Lung (tissue), 12 donors: ENCODE data around the gene PPP2R3A. TPM values are rescaled to one million over a fixed set of nuclear protein-coding genes. Genes with fewer than 3 reads are reported as not detected.
"Not testable (repeated sequence)": the region's sequence is repeated elsewhere in the genome, so short reads cannot be mapped to it uniquely, and the experiment has no call there.

ENCODE experiments used
- ATAC-seq: fragments of 200-7000 bp; cut with Tn5 transposase; one replicate; pipeline ENCODE4 v1.9.1; 2020; ENCODE audit warnings: moderate number of reproducible peaks; ENCODE audit not compliant: insufficient read depth, low FRiP score
- DNase-seq, 3 donors: peaks; one replicate each; pipeline ENCODE4 v3.0.0-alpha.2; 2013 to 2017
- H3K27ac ChIP-seq, 2 donors: one replicate each; pipeline ENCODE4 v1.5.1; 2013; ENCODE audit warnings: mild to moderate bottlenecking in 2 of 2, moderate library complexity in 2 of 2, control low read depth in 1 of 2, inconsistent platforms in 1 of 2, low read depth in 1 of 2, low read length in 1 of 2
- H3K27me3 ChIP-seq, 3 donors: one replicate each; pipeline ENCODE4 v1.5.1; 2013; ENCODE audit warnings: low read length in 2 of 3; ENCODE audit not compliant: control insufficient read depth in 3 of 3, insufficient read depth in 3 of 3
- H3K36me3 ChIP-seq, 4 donors: one replicate each; pipeline ENCODE4 v1.5.1; 2013; ENCODE audit warnings: low read length in 4 of 4, mild to moderate bottlenecking in 1 of 4, moderate library complexity in 1 of 4; ENCODE audit not compliant: control insufficient read depth in 4 of 4, insufficient read depth in 4 of 4
- H3K4me1 ChIP-seq, 5 donors: one replicate each; pipeline ENCODE4 v1.5.1; 2013; ENCODE audit warnings: low read length in 5 of 5, mild to moderate bottlenecking in 2 of 5, moderate library complexity in 1 of 5; ENCODE audit not compliant: control insufficient read depth in 5 of 5, insufficient read depth in 5 of 5
- H3K4me3 ChIP-seq: one replicate; pipeline ENCODE4 v1.5.1; 2013; ENCODE audit warnings: mild to moderate bottlenecking, control low read depth, moderate library complexity
- H3K9ac ChIP-seq, 2 donors: one replicate each; pipeline ENCODE4 v1.5.1; 2013; ENCODE audit warnings: low read length in 2 of 2, control low read depth in 1 of 2; ENCODE audit not compliant: insufficient read depth in 1 of 2
- H3K9me3 ChIP-seq, 4 donors: one replicate each; pipeline ENCODE4 v1.5.1; 2013; ENCODE audit warnings: low read length in 3 of 4, mild to moderate bottlenecking in 1 of 4, moderate library complexity in 1 of 4; ENCODE audit not compliant: control insufficient read depth in 4 of 4, insufficient read depth in 3 of 4
- WGBS, 2 donors: extraction: QIAGEN DNeasy Blood & Tissue Kit; methylation state at CpG; one replicate each; pipeline ENCODE4 v1.1.7; 2013; 5-methylcytosine and 5-hydroxymethylcytosine counted together
- polyA plus RNA-seq, 2 donors: library from polyadenylated mRNA; stranded (reverse); fragments of 200-250 nt; gene quantifications; one replicate each; pipeline ENCODE4 v1.2.1, GENCODE V29; 2013
- total RNA-seq, 2 donors: library from RNA; depleted of rRNA in 1 of 2; stranded (reverse); fragments of >200 nt in 1 of 2; gene quantifications; one replicate each; pipeline ENCODE4 v1.2.1, GENCODE V29; 2014 to 2021
- TF ChIP-seq, protein P1 (sequence below): IDR thresholded peaks from 2 replicates; pipeline ENCODE4 v1.5.1; 2012; ENCODE audit warnings: mild to moderate bottlenecking; ENCODE audit errors: control extremely low read depth, extremely low read depth
- donor health status: control.
- donor health status: control.
- donor health status: Bipolar disorder and iron deficiency.
- donor health status: healthy.
- donor health status: DM: yes; HTN: yes; CAD: no.

Gene PPP2R3A
- total and polyA plus RNA-seq, 4 donors: 1.6 to 17.0 (median 4.6) TPM

- TF ChIP-seq, protein P1, sequence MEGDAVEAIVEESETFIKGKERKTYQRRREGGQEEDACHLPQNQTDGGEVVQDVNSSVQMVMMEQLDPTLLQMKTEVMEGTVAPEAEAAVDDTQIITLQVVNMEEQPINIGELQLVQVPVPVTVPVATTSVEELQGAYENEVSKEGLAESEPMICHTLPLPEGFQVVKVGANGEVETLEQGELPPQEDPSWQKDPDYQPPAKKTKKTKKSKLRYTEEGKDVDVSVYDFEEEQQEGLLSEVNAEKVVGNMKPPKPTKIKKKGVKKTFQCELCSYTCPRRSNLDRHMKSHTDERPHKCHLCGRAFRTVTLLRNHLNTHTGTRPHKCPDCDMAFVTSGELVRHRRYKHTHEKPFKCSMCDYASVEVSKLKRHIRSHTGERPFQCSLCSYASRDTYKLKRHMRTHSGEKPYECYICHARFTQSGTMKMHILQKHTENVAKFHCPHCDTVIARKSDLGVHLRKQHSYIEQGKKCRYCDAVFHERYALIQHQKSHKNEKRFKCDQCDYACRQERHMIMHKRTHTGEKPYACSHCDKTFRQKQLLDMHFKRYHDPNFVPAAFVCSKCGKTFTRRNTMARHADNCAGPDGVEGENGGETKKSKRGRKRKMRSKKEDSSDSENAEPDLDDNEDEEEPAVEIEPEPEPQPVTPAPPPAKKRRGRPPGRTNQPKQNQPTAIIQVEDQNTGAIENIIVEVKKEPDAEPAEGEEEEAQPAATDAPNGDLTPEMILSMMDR: no peak
- H3K27me3 ChIP-seq: no peaks in the 10 kb centered on the region
- 50 to 69% methylated on average over 3 of the region's 3 CpGs for WGBS, 2 donors
- H3K4me1 ChIP-seq: peaks cover 0 to 27% (median 7%) of the 10 kb centered on the region in 5 donors
- peak overlapping the region in 1 of 2 donors; percentile 13 for H3K9ac ChIP-seq
- no peak overlapping the region for H3K27ac ChIP-seq
- H3K36me3 ChIP-seq: no peaks in the 10 kb centered on the region
- no peaks in the 10 kb centered on the region for H3K9me3 ChIP-seq
- DNase-seq: no peak
- H3K4me3 ChIP-seq: no peak overlapping the region
- no peak for ATAC-seq
These were observed 201.0 kb downstream of the PPP2R3A start for GRCh38 chr3:136166507-136166906.

- not testable (repeated sequence) for H3K36me3 ChIP-seq, H3K4me3 ChIP-seq, ATAC-seq, H3K9ac ChIP-seq, H3K9me3 ChIP-seq, DNase-seq, H3K27me3 ChIP-seq, H3K27ac ChIP-seq
- 95 to 99% methylated on average over 4 of the region's 4 CpGs for WGBS, 2 donors
- peaks cover 0 to 37% (median 6%) of the 10 kb centered on the region in 5 donors for H3K4me1 ChIP-seq
These were observed 202.7 kb downstream of the PPP2R3A start for GRCh38 chr3:136168236-136168635.

DNA sequence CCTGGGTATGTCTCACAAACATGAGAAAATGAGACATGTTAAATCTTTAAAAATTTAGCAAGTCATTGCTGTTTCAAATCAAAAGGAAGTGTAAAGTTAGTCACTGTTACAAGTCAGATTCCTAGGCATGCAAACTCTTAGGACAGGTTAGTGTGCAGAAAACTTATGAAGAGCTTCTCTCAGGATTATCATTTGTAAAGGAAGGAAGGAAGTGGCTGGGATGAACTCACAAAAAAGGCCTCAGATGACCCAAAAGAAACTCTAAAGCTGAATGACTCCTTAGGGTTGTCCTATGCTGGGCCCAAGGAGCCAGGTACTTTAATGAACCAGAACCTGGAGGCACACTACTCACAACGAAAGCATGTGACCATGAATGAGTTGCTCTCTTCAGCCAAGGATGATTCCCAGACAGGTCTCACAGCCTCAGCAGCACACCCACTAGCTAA is 205.6 kb downstream of the PPP2R3A start:
- H3K27me3 ChIP-seq: no peaks in the 10 kb centered on the region
- no peak overlapping the region for H3K9ac ChIP-seq
- H3K36me3 ChIP-seq: peaks cover 0 to 1% (median 0%) of the 10 kb centered on the region in 4 donors
- TF ChIP-seq, protein P1: no peak
- no peak overlapping the region for H3K27ac ChIP-seq
- 36 to 53% methylated on average over 1 of the region's 1 CpG for WGBS, 2 donors
- DNase-seq: no peak
- no peak overlapping the region for H3K4me3 ChIP-seq
- H3K9me3 ChIP-seq: no peaks in the 10 kb centered on the region
- H3K4me1 ChIP-seq: peaks cover 0 to 32% (median 5%) of the 10 kb centered on the region in 5 donors
- no peak for ATAC-seq

- no peak for ATAC-seq
- DNase-seq: no peak
- Histone ChIP-seq H3K36me3 (peaks cover 0 to 1% (median 0%) of the 10 kb centered on the region in 4 donors), H3K9ac (no peak overlapping the region), H3K9me3 (no peaks in the 10 kb centered on the region), H3K4me3 (no peak overlapping the region), H3K27ac (no peak overlapping the region), H3K27me3 (no peaks in the 10 kb centered on the region), H3K4me1 (peaks cover 0 to 33% (median 0%) of the 10 kb centered on the region in 5 donors)
- TF ChIP-seq, protein P1: no peak
These were observed 208.5 kb downstream of the PPP2R3A start for GRCh38 chr3:136173939-136174490.
